CD4-positive, alpha-beta T cell treated with Interleukin-15 for 1 hour (primary cell): Measurements from ENCODE around the gene FBXW7.

Source experiments
- DNase-seq: peaks from one replicate; pipeline ENCODE4 v3.0.0-alpha.2; 2020

Gene FBXW7

GRCh38 chr4:152421576-152421975 is 114.3 kb downstream of the FBXW7 start:
- no peak for DNase-seq

- no peak for DNase-seq
Measured at GRCh38 chr4:152419809-152420208, 116.1 kb downstream of the FBXW7 start.

- DNase-seq: no peak
Measured at GRCh38 chr4:152417673-152418072, 118.2 kb downstream of the FBXW7 start.

- no peak for DNase-seq
Measured at GRCh38 chr4:152415980-152416379, 119.9 kb downstream of the FBXW7 start.

- no peak for DNase-seq
Measured at GRCh38 chr4:152408514-152409327, 127.2 kb downstream of the FBXW7 start.

GRCh38 chr4:152401424-152401823 is 134.5 kb downstream of the FBXW7 start:
- no peak for DNase-seq

- no peak for DNase-seq
Measured at GRCh38 chr4:152399246-152399645, 136.6 kb downstream of the FBXW7 start.

- no peak for DNase-seq
Measured at GRCh38 chr4:152398060-152398459, 137.8 kb downstream of the FBXW7 start.

GRCh38 chr4:152394791-152395190 is 141.1 kb downstream of the FBXW7 start:
- no peak for DNase-seq

- DNase-seq: no peak
Measured at GRCh38 chr4:152392079-152392478, 143.8 kb downstream of the FBXW7 start.

GRCh38 chr4:152390216-152390615 is 145.7 kb downstream of the FBXW7 start:
- no peak for DNase-seq

GRCh38 chr4:152389359-152389758 is 146.5 kb downstream of the FBXW7 start:
- no peak for DNase-seq

GRCh38 chr4:152385551-152385950 is 150.3 kb downstream of the FBXW7 start:
- no peak for DNase-seq

GRCh38 chr4:152382057-152382785 is 153.7 kb downstream of the FBXW7 start:
- no peak for DNase-seq

GRCh38 chr4:152380919-152381318 is 155.0 kb downstream of the FBXW7 start:
- no peak for DNase-seq

GRCh38 chr4:152380185-152380584 is 155.7 kb downstream of the FBXW7 start:
- no peak for DNase-seq

GRCh38 chr4:152374606-152375285 is 161.1 kb downstream of the FBXW7 start:
- DNase-seq: no peak

- DNase-seq: no peak
Measured at GRCh38 chr4:152374153-152374552, 161.7 kb downstream of the FBXW7 start.

- no peak for DNase-seq
Measured at GRCh38 chr4:152372444-152372843, 163.4 kb downstream of the FBXW7 start.

GRCh38 chr4:152369902-152370295 is 166.0 kb downstream of the FBXW7 start:
- no peak for DNase-seq

GRCh38 chr4:152369203-152369901 is 166.5 kb downstream of the FBXW7 start:
- no peak for DNase-seq

GRCh38 chr4:152368001-152368400 is 167.9 kb downstream of the FBXW7 start:
- no peak for DNase-seq

- no peak for DNase-seq
Measured at GRCh38 chr4:152364883-152365282, 171.0 kb downstream of the FBXW7 start.
